Activated T-cell treated with anti-CD3 and anti-CD28 coated beads, Interleukin-2, amount 50 U/mL, for 4 hours (primary cell): ENCODE results near the gene SPSB1. TPM values are rescaled to one million over a fixed set of nuclear protein-coding genes. Genes with fewer than 3 reads are reported as not detected.

Experiments used
- ATAC-seq, 2 donors: fragments of 200-7000 bp; cut with Tn5 transposase; one replicate each; pipeline ENCODE4 v1.10.0; 2021
- DNase-seq: peaks from one replicate; pipeline ENCODE4 v3.0.0-alpha.2; 2020
- H3K27me3 Mint-ChIP-seq: one replicate; pipeline ENCODE4 v1.8.0; 2021; ENCODE audit warnings: low read depth, mixed read lengths
- H3K36me3 Mint-ChIP-seq: one replicate; pipeline ENCODE4 v1.8.0; 2022; ENCODE audit warnings: mixed read lengths; ENCODE audit not compliant: insufficient read depth
- H3K4me1 Mint-ChIP-seq: one replicate; pipeline ENCODE4 v1.8.0; 2021; ENCODE audit warnings: low read depth, mixed read lengths
- H3K4me3 Mint-ChIP-seq: one replicate; pipeline ENCODE4 v1.8.0; 2021; ENCODE audit warnings: mild to moderate bottlenecking, moderate library complexity, mixed read lengths
- H3K9me3 Mint-ChIP-seq: one replicate; pipeline ENCODE4 v1.8.0; 2021; ENCODE audit warnings: mixed read lengths
- total RNA-seq, 3 donors: library from RNA; stranded (reverse); gene quantifications; one replicate each; pipeline ENCODE4 v1.2.1, GENCODE V29; 2021

The SPSB1 gene
- total RNA-seq, 3 donors from 2014 or later: 2.3 to 3.8 (median 3.0) TPM

DNA sequence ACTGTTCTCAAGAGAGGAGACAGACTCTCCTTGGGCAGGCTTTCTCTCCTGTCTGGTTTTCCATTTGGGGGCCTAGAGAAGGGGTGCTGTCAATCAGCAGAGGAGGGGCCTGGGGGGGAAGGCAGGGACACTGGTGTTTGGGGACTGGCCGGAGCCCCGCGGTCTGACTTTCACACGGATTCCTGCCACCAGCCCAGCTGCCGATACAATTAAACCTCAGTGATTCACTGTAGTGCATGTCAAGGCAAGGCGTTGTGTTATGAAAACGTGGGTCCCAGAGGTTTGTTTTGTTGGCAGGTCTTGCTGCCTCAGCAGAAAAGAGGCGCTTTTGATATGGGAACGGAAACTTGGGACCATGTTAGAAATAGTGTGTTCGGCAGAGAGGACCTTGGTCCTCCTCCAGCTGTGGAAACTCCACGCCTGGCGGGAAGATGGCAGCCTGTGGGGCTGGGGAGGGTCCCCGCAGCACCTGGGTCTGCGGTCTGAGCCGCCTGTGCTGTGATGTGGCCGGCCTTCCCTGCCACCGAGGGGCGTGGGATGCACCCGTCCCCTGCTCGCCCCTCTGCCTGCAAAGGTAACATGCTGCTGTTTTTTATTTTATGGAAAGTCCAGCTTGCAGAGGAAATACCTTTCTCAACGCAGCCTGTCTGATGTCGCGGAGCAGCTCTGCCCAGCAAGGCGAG, 47.6 kb downstream of the SPSB1 start:
- no peak for DNase-seq
- Mint-ChIP-seq H3K36me3 (peaks cover 6% of the 10 kb centered on the region), H3K4me1 (no peaks in the 10 kb centered on the region), H3K9me3 (peaks cover 5% of the 10 kb centered on the region), H3K27me3 (no peaks in the 10 kb centered on the region), H3K4me3 (no peak overlapping the region)
- ATAC-seq: no peak

DNA sequence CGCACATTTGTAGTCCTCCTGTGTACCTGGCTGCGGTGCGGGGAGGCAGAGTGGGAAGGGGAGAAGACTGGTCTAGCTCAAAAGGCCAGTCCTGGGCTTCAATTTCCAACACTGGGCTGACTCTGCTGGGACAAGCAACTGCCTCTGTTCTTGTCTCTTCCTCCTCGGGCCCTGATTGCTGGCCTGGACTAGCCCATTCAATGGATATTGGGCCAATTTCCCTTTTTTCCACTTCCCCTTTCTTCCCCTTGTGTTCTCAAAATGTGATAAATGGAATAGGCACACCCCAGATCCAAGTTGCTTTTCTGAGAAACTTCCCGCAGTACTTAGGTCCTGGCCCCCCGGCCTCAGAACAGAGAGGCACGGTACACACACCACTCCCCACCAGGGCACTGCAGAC, 48.2 kb downstream of the SPSB1 start:
- H3K36me3 Mint-ChIP-seq: peaks cover 6% of the 10 kb centered on the region
- peaks cover 5% of the 10 kb centered on the region for H3K9me3 Mint-ChIP-seq
- H3K4me1 Mint-ChIP-seq: no peaks in the 10 kb centered on the region
- ATAC-seq (no peak), DNase-seq (no peak)
- H3K27me3 Mint-ChIP-seq: no peaks in the 10 kb centered on the region
- no peak overlapping the region for H3K4me3 Mint-ChIP-seq

DNA sequence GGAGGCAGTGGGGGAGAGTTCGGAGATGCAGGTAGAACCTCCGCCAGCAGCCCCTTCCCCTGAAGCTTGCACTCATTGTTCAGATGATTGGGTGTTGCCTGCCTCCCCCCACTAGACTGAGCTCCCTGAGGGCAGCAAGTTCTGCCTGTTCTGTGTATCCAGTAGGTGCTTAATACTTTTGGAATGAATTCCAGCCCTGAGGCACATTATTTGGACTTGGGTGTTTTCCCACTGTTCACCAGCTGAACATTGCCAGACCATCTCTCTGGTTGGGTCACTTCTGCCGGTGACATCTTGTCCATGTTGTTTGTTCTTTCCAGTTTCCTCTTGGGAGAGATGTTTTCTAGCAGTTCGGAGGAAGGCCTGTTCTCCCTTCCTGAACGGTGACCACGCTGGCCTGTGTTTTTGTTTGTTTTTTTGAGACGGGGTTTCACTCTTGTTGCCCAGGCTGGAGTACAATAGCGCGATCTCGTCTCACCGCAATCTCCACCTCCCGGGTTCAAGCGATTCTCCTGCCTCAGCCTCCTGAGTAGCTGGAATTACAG, 48.7 kb downstream of the SPSB1 start:
- Mint-ChIP-seq H3K4me1 (no peaks in the 10 kb centered on the region), H3K9me3 (peaks cover 5% of the 10 kb centered on the region), H3K36me3 (peaks cover 6% of the 10 kb centered on the region), H3K27me3 (no peaks in the 10 kb centered on the region), H3K4me3 (no peak overlapping the region)
- DNase-seq (no peak), ATAC-seq (no peak)

DNA sequence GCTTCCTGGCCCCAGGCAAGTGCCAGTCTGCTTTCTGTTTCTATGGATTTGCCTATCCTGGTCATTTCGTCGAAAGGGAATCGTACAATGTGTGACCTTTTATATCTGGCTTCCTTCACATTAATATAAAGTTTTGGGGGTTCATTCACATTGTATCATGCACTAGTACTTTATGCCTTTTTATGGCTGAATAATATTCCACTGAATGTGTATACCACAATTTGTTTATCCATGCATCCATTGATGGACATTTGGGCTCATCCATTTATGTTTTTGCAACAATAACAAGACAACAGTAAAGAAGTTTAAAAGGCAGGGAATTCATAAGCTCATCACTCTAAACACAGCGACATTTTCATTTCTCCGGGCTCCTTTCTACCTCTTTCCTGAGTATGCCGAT, 50.6 kb downstream of the SPSB1 start:
- no peaks in the 10 kb centered on the region for H3K27me3 Mint-ChIP-seq
- no peaks in the 10 kb centered on the region for H3K4me1 Mint-ChIP-seq
- ATAC-seq (no peak), DNase-seq (no peak)
- H3K36me3 Mint-ChIP-seq: peaks cover 6% of the 10 kb centered on the region
- peaks cover 5% of the 10 kb centered on the region for H3K9me3 Mint-ChIP-seq
- H3K4me3 Mint-ChIP-seq: no peak overlapping the region

DNA sequence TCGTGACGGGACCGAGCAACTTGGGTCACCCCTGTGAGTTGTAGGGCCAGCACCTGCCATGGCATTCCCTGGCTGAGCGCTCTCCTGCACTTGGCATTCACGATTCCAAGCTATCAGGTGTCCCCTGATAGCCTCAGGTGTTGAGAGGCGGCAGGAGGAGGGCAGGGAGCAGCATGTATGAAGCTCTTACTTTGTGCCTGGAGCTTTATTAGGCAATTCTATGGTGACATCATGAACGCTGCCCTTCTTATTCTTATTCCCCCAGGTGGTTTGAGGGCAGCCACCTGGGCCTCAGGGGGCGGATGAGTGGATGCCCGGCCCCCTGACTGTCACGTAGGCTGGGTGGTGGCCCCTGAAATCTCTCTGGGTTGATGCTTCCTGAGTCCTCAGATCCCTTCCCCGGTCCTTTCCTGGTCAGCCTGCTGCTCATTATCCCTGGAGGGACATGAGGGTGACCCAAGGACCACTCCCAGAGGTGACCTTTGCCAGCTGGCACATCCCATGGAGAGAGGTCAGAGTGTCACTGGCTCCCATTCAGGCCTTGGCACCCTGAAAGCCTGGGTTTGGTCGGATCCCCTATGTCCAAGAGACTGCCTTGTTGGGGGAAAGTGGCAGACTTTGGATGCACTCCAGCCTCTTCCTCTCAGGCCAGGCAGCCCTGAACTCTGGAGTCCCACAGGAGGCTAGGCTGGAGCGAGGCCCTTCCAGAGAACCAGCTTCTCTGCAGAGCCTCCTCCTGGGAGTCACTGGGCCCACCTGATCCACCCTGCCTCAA, 51.9 kb downstream of the SPSB1 start:
- ATAC-seq (no peak), DNase-seq (no peak)
- Mint-ChIP-seq H3K4me1 (no peaks in the 10 kb centered on the region), H3K36me3 (peaks cover 6% of the 10 kb centered on the region), H3K27me3 (no peaks in the 10 kb centered on the region), H3K4me3 (no peak overlapping the region), H3K9me3 (peaks cover 5% of the 10 kb centered on the region)

DNA sequence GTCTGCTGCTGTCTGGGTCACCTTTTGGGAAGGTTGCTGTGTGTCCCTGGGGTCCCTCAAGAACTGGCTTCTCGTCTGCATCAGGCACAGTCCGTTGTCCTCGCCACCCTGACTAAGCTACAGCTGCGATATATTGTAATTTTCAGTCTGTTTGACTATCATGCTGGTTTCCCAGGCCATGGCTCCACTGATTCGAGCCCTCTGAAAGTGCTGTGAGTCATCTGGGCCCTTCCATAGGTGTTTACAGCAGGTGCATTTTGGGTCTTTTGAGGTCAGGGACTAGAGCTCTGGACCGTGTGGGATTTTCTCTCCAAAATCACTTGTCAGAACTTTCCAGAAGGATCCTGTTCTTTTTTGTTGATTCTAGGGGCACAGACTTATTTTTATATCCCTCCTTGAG, 52.8 kb downstream of the SPSB1 start:
- no peak for DNase-seq
- Mint-ChIP-seq H3K4me3 (no peak overlapping the region), H3K36me3 (peaks cover 8% of the 10 kb centered on the region), H3K9me3 (peaks cover 5% of the 10 kb centered on the region), H3K4me1 (no peaks in the 10 kb centered on the region), H3K27me3 (no peaks in the 10 kb centered on the region)
- no peak for ATAC-seq

DNA sequence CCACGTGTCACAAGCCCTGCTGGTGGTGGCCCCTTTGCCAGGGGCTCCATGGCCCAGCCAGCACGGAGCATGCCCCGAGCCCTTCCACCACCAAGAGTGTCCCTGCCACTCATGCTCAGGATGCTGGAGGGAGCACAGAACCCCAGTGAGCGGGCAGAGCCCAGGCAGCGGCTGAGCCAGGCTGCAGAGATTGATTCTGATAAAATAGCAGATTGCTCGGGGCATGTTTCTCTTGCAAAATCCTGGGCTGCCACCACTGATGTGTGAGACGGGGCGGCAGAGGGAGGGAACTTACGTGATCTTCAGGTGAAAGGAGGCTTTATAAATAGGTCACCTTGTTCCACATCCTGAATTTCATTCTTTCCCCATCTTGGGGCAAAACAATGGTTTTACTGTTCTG, 53.2 kb downstream of the SPSB1 start:
- no peak for DNase-seq

DNA sequence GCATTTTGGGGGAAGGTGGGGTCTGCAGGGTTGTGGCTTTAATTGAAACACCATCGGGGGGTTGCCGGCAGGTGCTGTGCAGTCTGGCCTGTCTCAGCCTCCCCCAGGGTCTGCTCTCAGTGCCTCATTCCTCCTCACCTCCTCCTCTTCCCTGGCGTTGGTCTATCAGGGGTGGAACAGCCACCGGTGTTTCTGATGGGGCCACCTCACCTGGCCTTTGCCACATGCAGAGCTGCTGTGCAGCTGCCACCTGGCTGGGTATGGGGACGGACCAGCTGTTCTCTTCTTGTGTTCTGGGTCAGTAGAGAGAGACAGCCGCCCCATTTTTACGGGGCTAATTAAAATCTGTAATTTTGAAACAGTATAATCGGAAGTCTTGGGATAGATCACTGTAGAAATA, 53.9 kb downstream of the SPSB1 start:
- Mint-ChIP-seq H3K27me3 (no peaks in the 10 kb centered on the region), H3K4me3 (no peak overlapping the region), H3K4me1 (no peaks in the 10 kb centered on the region), H3K36me3 (peaks cover 8% of the 10 kb centered on the region), H3K9me3 (peaks cover 5% of the 10 kb centered on the region)
- DNase-seq (no peak), ATAC-seq (no peak)

More for the DNA sequence above, 53.2 kb downstream of the SPSB1 start:
- H3K27me3 Mint-ChIP-seq: no peaks in the 10 kb centered on the region
- ATAC-seq: no peak
- H3K9me3 Mint-ChIP-seq: peaks cover 5% of the 10 kb centered on the region
- no peak overlapping the region for H3K4me3 Mint-ChIP-seq
- peaks cover 8% of the 10 kb centered on the region for H3K36me3 Mint-ChIP-seq
- H3K4me1 Mint-ChIP-seq: no peaks in the 10 kb centered on the region

DNA sequence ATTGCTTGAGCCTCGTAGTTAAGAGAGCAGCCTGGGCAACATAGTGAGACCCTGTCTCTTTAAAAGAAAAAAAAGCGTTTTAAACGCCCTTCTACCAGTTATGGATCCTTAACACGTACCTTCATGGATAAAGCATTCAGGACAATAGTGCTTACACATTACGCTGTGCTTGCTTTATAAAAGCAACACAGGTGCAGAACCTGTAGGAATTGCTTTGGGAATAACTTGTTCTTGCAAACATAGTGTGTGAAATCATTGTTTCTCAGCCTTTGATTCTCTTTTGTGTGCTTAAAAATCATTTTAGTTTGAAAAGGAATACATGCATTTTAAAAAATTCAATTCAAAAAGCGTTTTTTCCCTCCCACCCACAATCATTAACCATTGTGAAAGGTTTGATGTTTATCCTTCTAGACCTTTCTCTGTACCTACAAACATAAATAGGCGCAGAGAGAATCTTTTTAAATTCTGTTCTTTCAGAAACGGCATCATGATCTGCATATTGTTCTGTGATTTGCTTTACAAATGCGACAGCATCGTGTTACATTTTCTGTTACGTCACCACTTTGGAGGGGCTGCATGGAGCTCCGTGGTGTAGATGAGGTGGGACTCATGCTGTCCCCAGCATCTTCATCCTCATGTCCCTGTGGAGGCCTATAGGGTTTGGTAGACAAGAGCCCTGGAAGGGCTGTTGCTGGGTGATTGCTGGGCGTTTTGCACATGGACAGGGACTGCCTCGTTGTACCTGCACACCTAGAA, 54.6 kb downstream of the SPSB1 start:
- no peak for DNase-seq
- Mint-ChIP-seq H3K4me3 (no peak overlapping the region), H3K9me3 (peaks cover 5% of the 10 kb centered on the region), H3K27me3 (no peaks in the 10 kb centered on the region), H3K36me3 (peaks cover 8% of the 10 kb centered on the region), H3K4me1 (no peaks in the 10 kb centered on the region)
- ATAC-seq: no peak

DNA sequence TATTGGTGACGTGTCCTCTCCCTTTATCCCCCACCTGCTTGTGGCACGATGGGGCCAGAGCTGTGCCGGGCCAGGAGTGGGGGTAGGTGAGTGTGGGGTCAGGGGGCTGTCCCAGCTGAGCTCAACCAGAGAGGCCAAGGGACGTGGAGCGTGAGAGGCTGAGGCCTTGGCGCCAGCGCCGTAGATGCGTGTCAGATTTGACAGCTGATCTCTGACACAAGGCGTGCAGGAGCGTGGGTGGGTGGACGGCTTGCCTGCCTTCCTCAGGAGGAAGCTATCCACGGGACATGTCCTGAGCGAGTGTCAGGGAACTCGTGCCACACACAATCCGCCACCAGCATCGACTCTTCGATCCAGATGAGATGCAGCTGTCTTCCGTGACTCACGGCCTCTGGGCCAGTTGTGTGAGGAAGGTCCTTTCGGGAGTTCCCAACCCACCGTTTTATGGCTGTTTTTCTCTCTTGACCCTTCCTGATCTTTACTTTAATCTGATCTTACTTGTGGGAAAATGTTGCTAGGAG, 56.7 kb downstream of the SPSB1 start:
- no peaks in the 10 kb centered on the region for H3K27me3 Mint-ChIP-seq
- peaks cover 3% of the 10 kb centered on the region for H3K36me3 Mint-ChIP-seq
- H3K9me3 Mint-ChIP-seq: no peaks in the 10 kb centered on the region
- DNase-seq (no peak), ATAC-seq (no peak)
- H3K4me1 Mint-ChIP-seq: no peaks in the 10 kb centered on the region
- H3K4me3 Mint-ChIP-seq: no peak overlapping the region

DNA sequence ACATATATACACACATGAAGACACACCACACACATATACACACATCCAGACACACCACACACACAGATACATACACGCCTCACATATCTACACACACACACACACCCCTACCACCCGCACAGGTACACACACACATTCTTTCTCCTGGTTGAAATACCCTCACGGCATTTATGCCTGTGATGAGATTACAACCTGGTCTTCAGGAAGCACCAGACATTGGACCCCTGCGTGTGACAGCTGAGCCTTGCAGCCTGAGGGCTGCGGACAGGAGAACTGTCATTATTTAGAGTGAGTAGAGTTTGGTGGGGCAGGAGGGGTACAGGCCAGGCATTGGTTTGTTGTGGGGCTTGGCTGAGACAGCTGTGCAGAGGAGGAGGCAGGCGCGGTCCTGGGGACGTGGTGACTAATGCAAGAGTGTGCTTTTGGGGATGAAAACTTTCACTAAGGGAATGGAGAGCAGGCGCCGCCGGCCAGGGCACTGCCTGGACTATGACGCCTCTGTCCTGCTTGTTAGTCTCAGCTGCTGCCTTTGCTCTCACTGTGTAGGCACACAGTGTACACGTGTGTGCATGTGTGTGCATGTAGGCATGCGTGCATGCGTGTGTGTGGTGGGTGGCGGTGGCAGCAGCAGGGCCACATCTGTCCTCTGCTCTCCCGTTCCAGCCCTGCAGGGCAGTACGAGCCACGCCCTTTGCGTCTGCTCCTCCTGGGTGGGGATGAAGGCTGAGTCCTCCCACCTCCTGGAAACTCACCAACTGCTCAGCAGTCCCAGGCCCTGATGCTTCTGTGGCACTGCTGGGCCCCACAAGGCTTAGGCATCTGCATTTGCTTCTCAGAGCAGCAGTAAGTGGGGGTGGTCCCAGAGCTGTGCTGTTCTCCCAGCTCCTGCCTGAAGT, 57.6 kb downstream of the SPSB1 start:
- H3K36me3 Mint-ChIP-seq: peaks cover 3% of the 10 kb centered on the region
- no peaks in the 10 kb centered on the region for H3K4me1 Mint-ChIP-seq
- H3K4me3 Mint-ChIP-seq: no peak overlapping the region
- ATAC-seq (no peak), DNase-seq (no peak)
- no peaks in the 10 kb centered on the region for H3K27me3 Mint-ChIP-seq
- H3K9me3 Mint-ChIP-seq: no peaks in the 10 kb centered on the region

DNA sequence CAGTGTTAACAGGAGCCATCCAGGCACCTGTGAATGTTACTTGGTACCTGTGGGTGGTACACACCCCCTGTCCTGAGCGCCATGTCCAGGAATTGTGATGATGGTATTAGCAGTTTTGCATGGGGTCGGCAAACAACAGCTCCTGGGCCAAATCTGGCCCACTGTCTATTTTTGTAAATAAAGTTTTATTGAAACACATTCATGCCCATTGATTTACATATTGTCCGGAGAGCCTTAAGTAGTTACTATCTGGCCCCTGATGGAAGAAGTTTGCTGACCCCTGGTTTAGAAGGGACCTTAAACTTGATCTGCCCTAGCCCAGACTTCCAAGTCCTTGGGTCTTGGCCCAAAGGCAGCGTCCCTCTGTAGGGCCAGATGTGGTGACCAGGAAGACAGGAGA, 58.3 kb downstream of the SPSB1 start:
- Mint-ChIP-seq H3K4me1 (no peaks in the 10 kb centered on the region), H3K9me3 (no peaks in the 10 kb centered on the region), H3K4me3 (no peak overlapping the region), H3K36me3 (peaks cover 5% of the 10 kb centered on the region), H3K27me3 (no peaks in the 10 kb centered on the region)
- no peak for DNase-seq
- ATAC-seq: no peak

DNA sequence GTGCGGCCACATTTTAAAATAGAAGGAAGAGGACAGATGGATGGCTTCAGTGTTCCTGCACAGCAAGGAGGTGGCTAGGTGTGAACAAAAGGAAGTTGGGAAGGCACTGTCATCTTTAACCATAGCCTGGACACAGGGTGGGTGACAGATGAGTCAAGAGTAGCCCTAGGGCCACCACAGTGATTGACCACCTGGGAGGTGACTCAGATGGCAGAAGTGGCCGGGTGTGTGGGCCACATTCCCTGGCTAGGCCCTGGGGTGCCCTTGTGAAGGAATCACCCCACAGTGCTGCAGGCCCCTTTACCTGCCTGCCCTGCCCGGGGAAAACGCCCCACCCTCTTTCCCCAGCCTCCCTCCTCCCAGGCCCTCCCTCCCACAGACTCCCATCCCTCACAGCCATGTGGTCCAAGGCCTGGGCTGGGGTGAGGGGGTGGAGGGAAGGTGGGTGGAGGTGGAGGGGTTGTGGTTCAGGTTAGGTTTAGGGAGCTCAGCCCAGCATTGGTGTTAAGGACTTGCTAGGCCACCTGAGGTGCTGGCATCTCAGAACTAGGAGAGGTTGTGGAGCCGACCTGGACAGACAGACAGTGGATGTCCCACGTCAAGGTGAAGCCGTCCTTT, 59.1 kb downstream of the SPSB1 start:
- DNase-seq (no peak), ATAC-seq (no peak)
- Mint-ChIP-seq H3K27me3 (no peaks in the 10 kb centered on the region), H3K4me1 (no peaks in the 10 kb centered on the region), H3K4me3 (no peak overlapping the region), H3K9me3 (no peaks in the 10 kb centered on the region), H3K36me3 (peaks cover 9% of the 10 kb centered on the region)
